GM21576 (cell line): Measurements from ENCODE around the gene ERVK3-1.
"Not testable (repeated sequence)": the region's sequence is repeated elsewhere in the genome, so short reads cannot be mapped to it uniquely, and the experiment has no call there.

Experiments used
- ATAC-seq: cut with Tn5 transposase; IDR thresholded peaks from one replicate; pipeline ENCODE4 v1.9.1; 2021; ENCODE audit warnings: mild to moderate bottlenecking, moderate library complexity; ENCODE audit not compliant: unreplicated experiment

The ERVK3-1 gene

DNA sequence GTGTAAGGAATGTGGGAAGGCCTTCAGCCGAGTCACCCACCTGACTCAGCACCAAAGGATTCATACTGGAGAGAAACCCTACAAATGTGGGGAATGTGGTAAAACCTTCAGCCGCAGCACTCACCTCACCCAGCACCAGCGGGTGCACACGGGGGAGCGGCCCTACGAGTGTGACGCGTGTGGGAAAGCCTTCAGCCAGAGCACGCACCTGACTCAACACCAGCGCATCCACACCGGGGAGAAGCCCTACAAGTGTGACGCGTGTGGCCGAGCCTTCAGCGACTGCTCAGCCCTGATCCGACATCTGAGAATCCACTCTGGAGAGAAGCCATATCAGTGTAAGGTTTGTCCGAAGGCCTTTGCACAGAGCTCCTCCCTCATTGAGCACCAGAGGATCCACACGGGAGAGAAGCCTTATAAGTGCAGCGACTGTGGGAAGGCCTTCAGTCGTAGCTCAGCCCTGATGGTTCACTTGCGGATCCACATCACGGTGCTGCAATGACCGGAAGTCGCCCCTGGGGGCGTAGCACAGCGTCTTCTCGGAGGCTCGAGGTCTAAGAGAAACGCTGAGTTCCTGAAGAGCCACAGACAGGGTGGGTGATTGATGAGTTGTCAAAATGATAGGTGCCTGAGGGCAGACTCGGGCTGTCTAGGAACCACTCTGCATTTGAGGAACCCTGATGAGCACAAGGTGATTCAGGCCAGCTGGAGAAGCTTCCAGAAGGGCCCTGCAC is 33.8 kb downstream of the ERVK3-1 start:
- no peak for ATAC-seq

DNA sequence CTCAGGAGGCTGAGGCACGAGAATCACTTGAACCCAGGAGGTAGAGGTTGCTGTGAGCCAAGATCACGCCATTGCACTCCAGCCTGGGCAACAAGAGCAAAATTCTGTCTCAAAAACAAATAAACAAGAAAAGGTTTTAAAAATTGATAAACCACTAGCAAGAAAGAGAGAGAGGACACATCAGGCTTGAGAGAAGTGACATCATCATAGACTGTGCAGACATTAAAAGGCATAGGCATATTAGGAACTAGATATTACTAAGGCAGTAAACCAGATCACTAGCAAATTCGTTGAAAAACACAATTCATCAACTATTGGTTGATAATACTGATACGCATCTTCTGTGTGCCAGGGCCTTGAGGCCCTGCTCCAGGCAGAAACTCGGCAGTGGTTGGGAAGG is 40.4 kb downstream of the ERVK3-1 start:
- no peak for ATAC-seq

DNA sequence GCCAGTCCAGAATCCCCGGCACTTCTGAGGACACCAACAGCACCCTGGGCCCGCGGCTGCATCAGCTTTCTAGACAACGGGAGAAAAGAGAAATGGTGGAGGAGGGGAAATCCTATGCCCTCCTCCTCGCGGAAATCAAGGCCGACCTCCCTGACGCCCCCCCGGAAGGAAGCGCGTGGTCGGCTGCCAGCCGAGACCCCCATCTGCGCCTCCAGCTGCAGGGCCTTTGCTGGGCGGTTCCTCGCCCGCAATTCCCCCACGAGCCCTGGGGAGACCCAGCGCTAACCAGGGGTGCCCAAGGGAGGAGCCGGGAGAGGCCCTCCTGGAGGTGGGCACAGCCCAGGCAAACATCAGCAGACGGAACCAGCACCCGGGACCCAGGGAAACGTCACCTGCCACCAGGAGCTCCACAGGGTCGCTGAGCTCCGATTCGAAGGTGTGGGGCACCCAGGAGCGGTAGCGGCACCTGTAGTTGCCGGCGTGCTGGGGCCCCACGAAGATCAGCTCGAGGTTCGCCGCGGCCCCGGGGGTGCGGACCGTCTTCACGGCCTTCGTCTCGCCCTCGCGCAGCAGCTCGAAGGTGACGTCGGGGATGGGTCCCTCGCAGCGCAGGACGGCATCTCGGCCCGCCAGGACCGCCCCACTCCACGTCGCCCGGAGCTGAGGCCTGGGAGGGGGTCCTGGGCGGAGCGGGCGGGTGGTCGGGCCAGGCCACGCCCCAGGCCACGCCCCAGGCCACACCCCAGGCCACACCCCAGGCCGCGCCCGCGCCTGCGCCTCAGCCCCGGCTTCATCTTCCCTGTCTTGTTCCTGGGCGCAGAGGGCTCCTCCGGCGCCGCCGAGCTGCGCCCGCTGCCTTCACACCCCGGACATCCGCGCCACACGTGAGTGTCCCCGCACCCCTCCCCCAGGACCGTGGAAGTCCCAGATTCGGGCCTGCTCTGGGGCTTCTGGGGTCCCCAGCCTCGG is 42.1 kb downstream of the ERVK3-1 start:
- peak; percentile 79 for ATAC-seq

DNA sequence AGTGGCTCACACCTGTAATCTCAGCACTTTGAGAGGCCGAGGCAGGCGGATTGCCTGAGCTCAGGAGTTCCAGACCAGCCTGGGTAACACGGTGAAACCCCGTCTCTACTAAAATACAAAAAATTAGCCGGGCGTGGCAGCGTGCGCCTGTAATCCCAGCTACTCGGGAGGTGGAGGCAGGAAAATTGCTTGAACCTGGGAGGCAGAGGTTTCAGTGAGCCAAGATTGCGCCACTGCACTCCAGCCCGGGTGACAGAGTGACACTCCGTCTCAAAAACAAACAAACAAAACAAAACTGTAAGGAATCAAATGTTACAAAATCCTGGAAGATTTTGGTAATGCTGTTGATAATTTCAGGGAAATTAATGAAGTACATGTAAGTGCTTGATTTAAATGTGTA is 42.9 kb downstream of the ERVK3-1 start:
- not testable (repeated sequence) for ATAC-seq

DNA sequence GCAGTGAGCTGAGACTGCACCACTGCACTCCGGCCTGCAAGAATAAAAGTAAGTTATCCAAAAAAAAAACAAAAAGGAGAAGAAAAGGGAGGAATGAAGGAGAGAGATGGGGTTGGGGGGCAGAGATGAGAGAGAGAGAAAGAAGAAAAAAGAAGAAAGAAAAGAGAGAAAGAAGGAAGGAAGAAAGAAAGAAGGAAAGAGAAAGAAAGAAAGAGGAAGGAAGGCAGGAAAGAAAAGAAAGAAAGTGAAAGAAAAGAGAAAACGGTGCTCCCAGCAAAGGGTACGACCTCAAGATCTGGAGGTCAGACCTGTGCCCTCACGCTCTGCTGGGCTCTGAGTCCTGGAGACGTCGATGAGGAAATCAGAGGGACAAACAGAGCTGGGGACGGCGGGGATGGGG is 44.4 kb downstream of the ERVK3-1 start:
- ATAC-seq, result no peak

DNA sequence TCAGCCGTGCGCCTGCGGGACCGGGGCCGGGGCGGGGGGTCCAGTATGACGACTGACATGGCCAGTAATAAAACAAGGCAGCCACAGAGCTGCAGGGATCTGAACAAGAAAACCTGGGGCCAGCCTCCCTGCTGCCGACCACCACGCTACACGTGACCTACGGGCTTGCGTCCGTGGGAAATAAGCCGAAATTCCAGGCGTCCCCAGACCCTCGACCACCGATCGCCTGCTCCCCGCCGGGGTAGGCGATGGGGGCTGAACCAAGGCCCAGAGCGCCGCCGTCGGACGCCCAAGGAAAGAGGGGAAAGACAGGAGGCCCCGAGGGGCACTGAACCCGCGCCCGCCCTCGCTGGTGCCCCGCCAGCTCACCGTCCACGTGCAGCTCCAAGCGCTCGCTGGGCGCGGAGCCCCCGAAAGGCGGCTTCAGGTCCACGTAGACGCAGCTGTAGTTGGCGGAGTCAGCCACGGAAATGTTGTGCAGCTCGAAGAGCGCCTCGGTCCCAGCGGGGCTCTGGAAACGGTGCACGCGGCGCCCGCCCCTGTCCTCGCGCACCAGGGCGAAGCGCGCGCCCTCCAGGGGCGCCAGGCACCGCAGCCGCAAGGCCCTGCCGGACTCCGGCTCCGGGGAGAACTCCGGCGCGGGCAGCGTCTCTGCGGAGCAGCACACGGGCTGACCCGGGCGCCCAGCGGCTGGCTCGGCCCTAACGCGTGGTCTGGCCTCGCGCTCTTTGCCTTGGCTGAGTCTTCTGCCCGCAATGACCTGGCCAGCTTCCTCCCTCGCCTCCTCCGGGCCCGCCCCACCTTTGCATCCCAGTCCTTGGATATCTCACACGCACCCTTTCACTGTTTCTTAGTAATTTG is 45.1 kb downstream of the ERVK3-1 start:
- no peak for ATAC-seq

DNA sequence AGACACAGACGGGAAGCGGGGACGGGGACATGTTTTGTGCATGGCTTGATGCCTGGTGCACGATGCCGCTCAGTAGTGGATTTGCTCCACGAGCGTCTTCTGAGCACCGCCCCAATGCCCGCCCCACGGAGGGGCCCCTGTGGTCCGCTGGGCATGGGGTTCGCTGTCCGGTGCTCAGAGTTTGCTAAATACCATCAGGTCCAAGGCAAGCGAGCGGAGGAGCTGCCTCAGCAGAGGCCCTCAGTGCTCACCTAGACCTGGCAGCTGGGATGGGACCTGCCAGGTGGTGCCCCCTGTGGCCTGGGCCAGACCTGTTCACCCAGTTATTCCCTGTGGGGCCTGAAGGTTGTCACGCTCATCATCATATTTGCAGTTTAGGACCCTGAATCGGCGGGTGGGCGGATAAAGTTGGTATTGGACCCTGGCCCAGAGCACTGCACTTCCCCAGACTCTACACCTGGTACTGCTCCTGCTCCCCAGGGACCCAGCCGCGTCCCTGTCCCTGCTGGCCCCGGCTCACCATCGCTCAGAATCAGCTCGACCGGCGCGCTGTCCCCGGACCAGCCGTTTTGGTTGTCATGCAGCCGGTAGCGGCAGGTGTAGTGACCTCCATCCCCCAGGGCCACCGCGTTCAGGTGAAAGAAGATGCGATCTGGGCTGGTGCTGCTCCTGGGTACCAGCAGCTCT is 45.8 kb downstream of the ERVK3-1 start:
- no peak for ATAC-seq

DNA sequence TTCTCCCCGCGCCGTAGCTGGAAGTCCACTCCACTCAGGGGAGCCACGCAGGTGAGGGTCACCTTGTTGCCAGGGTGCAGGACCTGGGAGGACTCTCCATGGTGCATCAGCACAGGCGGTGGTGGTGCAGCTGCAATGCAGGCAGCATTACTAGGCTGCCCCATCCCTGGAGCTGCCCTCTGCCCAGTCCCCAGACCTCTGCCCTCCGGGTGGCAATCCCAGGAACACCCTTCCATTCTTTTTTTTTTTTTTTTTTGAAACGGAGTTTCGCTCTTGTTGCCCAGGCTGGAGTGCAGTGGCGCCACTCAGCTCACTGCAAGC is 46.3 kb downstream of the ERVK3-1 start:
- ATAC-seq, result no peak

DNA sequence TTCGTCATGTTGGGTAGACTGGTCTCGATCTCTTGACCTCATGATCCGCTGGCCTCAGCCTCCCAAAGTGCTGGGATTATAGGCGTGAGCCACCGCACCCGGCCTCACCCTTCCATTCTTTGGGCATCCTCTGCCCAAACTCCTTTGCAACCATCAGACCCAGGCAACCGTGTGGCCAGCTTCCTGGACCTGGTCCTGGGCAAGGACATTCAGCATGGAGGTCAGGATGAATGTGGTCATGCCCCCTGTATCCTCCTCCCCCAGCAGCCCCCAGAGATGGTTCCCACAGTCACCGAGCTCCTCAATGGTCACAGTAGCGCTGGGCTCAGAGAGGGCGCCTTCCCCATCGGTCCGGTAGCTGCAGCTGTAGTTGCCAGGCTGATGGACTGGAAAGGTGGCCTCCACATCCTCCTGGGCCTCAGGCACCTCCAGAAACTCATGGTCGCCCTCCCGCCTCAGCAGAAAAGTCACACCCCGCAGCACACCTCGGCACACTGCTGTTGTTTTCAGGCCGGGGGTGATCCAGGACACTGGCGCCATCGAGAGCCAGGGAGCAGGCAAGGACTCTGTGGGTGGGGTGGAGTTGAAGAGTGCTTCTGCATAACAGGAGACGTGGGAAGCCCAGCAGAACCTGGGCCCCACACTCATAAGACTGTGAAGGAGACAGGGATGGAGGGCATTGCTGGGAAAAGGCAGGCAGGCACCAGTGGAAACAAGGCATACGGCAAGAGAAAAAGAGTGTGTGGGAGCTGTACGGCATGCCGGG is 47.0 kb downstream of the ERVK3-1 start:
- ATAC-seq, result no peak

DNA sequence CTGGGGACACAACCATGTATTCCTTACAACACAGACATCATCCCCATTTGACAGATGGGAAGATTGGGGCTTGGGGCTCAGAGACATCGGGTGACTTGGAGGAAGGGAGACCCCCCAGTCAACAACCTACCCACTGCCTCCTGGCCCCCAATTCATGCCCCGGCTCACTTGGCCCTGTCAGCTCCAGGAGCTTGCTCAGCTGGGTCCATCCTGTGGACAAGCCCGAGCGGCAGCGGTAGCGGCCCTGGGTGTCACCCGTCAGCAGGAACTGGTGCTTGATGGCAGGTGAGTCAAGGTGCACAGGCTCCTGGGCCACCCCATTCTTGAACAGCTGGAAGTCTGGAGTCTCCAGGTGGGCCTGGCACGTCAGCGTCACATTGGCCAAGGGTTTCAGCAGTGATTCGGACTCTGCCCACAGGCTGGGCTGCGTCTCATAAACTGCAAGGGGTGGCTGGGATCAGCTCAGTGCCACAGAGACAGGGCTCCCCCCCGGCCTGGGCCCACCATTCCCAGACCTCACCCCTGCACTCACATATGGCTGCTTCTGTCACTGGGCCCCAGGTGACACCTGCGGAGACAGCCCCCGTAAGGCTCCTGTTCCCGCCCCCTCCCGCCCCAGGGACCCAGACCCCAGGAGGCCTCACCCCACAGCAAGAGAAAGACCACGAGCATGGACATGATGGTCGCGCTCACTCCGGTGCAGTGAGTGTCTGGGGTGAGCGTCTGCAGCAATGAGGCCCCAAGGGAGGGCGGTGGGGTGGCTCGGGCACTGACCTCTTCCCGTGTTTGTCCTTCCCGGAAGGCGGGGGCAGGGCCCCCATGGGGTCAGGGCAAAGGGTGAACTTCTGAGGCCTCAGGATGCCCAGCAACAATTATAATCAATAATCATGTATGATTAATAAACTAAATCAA is 47.8 kb downstream of the ERVK3-1 start, which contains the start of gene A1BG:
TSS of gene A1BG (minus strand) at position 733 of the 912 bp plus-strand sequence. CDS start at position 678, 55 bp downstream.
- no peak for ATAC-seq

DNA sequence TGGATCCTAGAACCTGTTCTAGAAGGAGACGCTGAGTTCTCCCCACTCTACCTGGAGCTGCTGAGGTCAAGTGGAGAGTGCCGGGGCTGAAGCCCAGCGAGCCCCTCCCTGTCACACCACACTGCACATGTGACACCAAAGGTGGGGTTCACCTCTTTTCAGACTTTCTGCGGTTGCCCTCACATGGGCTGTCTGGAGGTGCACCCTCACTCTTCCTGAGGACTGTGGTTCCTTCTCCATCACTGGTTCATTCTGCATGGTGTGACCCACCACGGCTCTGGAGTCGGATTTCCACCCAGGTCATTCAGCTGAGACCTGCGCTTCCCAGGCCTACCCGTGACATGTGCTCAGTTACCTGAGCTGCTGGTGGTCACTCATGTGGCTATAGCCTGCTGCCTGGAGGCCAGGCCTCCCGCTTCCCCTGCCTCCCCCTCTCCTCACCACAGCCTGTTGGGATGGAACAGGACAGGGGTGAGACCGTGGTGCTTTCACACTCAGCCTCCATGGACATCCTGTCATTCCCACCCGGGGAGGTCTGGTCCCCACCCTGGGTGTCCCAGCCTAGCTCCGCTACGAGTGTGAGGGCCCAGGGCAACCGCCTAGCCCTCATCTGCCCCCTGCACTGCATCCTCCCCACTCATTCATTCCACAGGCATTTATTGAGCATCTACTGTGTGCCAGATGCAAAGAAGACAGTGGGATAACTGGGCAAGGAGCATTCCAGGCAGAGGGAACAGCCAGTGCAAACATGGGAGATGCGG is 48.7 kb downstream of the ERVK3-1 start:
- no peak for ATAC-seq

DNA sequence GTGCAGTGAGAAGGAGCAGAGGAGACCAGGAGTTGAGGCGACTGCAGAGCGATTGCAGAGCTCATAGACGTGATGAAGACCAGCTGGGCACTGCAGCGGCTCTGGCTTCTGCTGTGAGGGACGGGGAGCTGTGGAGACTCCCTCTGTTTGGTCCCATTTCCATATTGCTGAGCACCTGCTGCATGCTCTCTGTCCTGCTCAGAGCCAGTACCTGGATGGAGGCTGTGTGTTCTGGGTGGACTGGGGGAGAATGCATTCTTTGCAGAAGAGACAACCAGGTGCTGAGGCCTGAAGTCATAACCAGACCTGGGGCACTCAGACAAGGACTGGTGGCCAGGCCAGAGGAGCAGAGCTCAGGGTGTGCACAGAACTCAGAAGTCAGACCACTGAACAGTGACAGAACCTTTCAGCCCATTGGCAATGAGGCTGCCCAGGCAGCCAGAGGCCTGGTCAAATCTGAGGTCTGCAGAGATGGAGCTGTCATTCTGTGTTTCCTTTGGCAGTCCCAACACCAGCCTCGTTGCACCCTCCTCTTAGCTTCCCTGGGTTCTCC is 49.4 kb downstream of the ERVK3-1 start:
- ATAC-seq, result no peak

DNA sequence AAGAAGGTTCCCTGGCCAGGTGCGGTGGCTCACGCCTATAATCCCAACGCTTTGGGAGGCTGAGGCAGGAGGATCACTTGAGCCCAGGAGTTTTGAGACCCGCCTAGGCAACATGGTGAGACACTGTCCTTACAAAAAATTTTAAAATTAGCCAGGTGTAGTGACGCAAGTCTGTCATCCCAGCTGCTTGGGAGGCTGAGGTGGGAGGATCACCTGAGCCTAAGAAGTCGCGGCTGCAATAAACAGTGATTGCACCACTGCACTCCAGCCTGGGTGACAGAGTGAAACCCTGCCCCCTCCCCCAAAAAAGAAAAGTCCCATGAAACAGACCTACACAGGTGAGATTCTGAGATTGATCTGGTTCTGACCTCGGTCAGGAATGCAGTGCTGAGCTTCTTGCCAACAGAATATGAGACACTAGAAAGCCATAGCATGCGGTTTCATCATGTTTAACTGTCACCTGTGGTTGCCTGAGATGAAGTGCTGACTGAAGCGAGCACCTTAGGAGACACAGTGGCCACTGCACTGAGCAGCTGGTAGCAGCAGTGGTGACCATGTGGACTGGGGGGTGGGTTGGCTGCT is 50.1 kb downstream of the ERVK3-1 start:
- no peak for ATAC-seq

DNA sequence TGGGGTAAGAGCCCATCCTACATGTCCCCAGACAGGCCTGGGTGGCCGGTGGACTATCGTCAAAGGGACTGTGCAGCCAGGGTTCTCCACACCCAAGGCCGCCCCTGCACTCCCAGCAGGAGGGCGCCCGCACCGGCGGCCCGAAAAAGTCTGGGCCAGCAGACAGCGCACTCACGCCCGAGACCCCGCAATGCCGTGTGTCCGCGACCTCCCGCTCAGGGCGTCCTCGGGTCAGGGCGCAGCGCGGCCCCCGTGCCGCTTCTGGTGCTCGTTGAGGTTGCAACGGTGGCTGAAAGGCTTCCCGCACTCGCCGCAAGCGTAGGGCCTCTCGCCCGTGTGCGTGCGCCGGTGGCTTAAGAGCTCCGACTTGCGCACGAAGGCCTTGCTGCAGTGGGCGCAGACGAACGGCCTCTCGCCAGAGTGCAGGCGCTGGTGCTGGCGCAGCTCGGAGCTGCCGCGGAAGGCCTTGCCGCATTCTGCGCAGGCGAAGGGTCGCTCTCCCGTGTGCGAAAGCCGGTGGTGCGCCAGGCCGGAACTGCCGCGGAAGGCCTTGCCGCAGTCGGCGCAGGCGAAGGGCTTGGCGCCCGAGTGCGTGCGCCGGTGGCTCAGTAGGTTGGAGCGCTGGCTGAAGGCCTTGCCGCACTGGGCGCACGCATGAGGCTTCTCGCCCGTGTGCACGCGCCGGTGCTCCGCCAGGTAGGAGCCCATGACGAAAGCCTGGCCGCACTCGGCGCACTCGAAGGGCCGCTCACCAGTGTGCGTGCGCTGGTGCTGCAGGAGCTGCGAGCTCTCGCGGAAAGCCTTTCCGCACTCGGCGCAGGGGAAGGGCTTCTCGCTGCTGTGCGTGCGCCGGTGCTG is 51.0 kb downstream of the ERVK3-1 start:
- no peak for ATAC-seq

DNA sequence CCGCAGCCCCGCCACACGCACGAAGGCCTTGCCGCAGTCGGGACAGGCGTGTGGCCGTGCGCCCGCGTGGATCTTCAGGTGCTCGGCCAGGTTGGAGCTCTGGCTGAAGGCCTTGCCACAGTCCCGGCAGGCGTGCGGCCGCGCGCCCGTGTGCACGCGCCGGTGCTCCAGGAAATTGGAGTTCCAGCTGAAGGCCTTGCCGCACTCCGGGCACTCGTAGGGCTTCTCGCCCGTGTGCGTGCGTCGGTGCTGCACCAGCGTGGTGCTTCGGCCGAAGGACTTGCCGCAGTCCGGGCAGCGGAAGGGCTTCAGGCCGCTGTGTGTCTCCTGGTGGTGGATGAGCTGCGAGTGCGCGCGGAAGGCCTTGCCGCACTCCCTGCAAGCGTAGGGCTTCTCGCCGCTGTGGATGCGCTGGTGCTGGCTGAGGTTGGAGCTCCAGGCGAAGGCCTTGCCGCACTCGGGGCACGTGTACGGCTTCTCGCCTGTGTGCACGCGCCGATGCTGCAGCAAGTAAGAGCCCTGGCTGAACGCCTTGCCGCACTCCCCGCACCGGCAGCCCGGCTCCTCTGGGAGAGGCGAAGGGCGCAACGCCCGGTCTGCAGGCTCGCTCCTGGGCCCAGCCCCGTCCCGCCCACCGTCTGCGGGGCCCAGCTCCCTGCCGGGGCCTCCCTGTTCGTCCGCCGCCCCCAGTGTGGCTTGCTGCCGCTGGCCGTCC is 51.7 kb downstream of the ERVK3-1 start:
- ATAC-seq, result no peak
